Measurements from ENCODE around the gene FSD2.

FSD2 gene

GRCh38 chr15:82805994-82806406, at the start of gene FSD2:
TSS of gene FSD2 (minus strand) at chr15:82806069. CDS start at chr15:82787390, 18,679 bp downstream.
- DNase-seq, result peak in 1 of 56 donors; percentile 1

- no peak for DNase-seq
These were observed 48.7 kb upstream of the FSD2 start for GRCh38 chr15:82854554-82854953.

GRCh38 chr15:82852941-82853561, 47.2 kb upstream of the FSD2 start:
- no peak for DNase-seq

- DNase-seq, result no peak
These were observed 46.2 kb upstream of the FSD2 start for GRCh38 chr15:82851981-82852511.

GRCh38 chr15:82851306-82851850, 45.5 kb upstream of the FSD2 start:
- no peak for DNase-seq

GRCh38 chr15:82850731-82851130, 44.9 kb upstream of the FSD2 start:
- DNase-seq, result peak in 1 of 56 donors; percentile 4

- peak in 19 of 56 donors; percentile 4 to 44 (median 16) for DNase-seq
These were observed 44.0 kb upstream of the FSD2 start for GRCh38 chr15:82849556-82850512.

- DNase-seq, result no peak
These were observed 42.5 kb upstream of the FSD2 start for GRCh38 chr15:82848241-82848993.

- DNase-seq, result no peak
These were observed 41.8 kb upstream of the FSD2 start for GRCh38 chr15:82847703-82848102.

GRCh38 chr15:82846621-82847020, 40.8 kb upstream of the FSD2 start:
- no peak for DNase-seq

GRCh38 chr15:82845686-82846085, 39.8 kb upstream of the FSD2 start:
- DNase-seq, result no peak

- no peak for DNase-seq
These were observed 37.7 kb upstream of the FSD2 start for GRCh38 chr15:82843566-82843965.

GRCh38 chr15:82840166-82840565, 34.3 kb upstream of the FSD2 start:
- DNase-seq, result no peak

- no peak for DNase-seq
These were observed 33.3 kb upstream of the FSD2 start for GRCh38 chr15:82839136-82839535.

- no peak for DNase-seq
These were observed 32.3 kb upstream of the FSD2 start for GRCh38 chr15:82838096-82838735.

- DNase-seq, result no peak
These were observed 29.6 kb upstream of the FSD2 start for GRCh38 chr15:82835391-82835917.

GRCh38 chr15:82833362-82833682, 27.5 kb upstream of the FSD2 start:
- no peak for DNase-seq

GRCh38 chr15:82832601-82833361, 26.9 kb upstream of the FSD2 start:
- DNase-seq, result peak in 21 of 56 donors; percentile 1 to 74 (median 27)

GRCh38 chr15:82831894-82832600, 26.2 kb upstream of the FSD2 start:
- no peak for DNase-seq

All from nucleus accumbens (tissue), 56 donors.